CD4-positive, alpha-beta T cell (primary cell): ENCODE measurements around the gene TMEM150A. TPM values are rescaled to one million over a fixed set of nuclear protein-coding genes. Genes with fewer than 3 reads are reported as not detected.

Experiments
- ATAC-seq: fragments of 200-7000 bp; cut with Tn5 transposase; one replicate; pipeline ENCODE4 v1.10.0; 2022; ENCODE audit warnings: mild to moderate bottlenecking; ENCODE audit not compliant: poor library complexity
- CTCF ChIA-PET: fragments of 350-600 bp; sonication (Branson Sonifier 250); formaldehyde crosslinking; loops from one replicate; lab custom pipeline; 2021; ENCODE audit warnings: antibody characterized with exemption, inconsistent platforms; lab: Charles Lee
- POLR2A ChIA-PET: fragments of 350-600 bp; sonication (Branson Sonifier 250); formaldehyde crosslinking; loops from one replicate; lab custom pipeline; 2021; ENCODE audit warnings: antibody characterized with exemption, inconsistent platforms; lab: Charles Lee
- DNase-seq, 14 experiments: peaks; one replicate each; pipeline ENCODE4 v3.0.0-alpha.2; 2013 to 2020; ENCODE audit warnings: mixed read lengths in 2 of 14
- H3K27ac ChIP-seq, 2 donors: one replicate each; pipeline versions ENCODE4 v1.5.1 to v1.7.0; 2013; ENCODE audit warnings: low read length in 2 of 2, low read depth in 1 of 2, mild to moderate bottlenecking in 1 of 2
- H3K27me3 ChIP-seq, 2 experiments: 1 replicate in 1 of 2; 2 replicates in 1 of 2; pipeline versions ENCODE4 v1.6.1 to v1.7.0; 2013; ENCODE audit warnings: low read length in 2 of 2, control low read depth in 1 of 2, mild to moderate bottlenecking in 1 of 2, moderate library complexity in 1 of 2; ENCODE audit not compliant: insufficient read depth in 2 of 2, control insufficient read depth in 1 of 2
- H3K36me3 ChIP-seq: one replicate; pipeline ENCODE4 v1.6.1; 2013; ENCODE audit warnings: low read length, control low read depth; ENCODE audit not compliant: insufficient read depth
- H3K4me1 ChIP-seq: one replicate; pipeline ENCODE4 v1.6.1; 2013; ENCODE audit warnings: low read length, control low read depth; ENCODE audit not compliant: insufficient read depth
- H3K4me3 ChIP-seq: one replicate; pipeline ENCODE4 v1.5.1; 2013; ENCODE audit warnings: mild to moderate bottlenecking, low read length, moderate library complexity
- H3K9me3 ChIP-seq, 2 experiments: 1 replicate in 1 of 2; 2 replicates in 1 of 2; pipeline versions ENCODE4 v1.6.1 to v1.7.0; 2013; ENCODE audit warnings: low read length in 2 of 2, mild to moderate bottlenecking in 2 of 2, control low read depth in 1 of 2, moderate library complexity in 1 of 2; ENCODE audit not compliant: control insufficient read depth in 1 of 2, insufficient read depth in 1 of 2
- H3K27ac Mint-ChIP-seq: one replicate; pipeline ENCODE4 v1.8.0; 2020; ENCODE audit warnings: mixed read lengths
- H3K27me3 Mint-ChIP-seq: one replicate; pipeline ENCODE4 v1.8.0; 2021; ENCODE audit warnings: mixed read lengths
- H3K36me3 Mint-ChIP-seq: one replicate; pipeline ENCODE4 v1.8.0; 2021; ENCODE audit warnings: low read depth, mixed read lengths
- H3K4me1 Mint-ChIP-seq: one replicate; pipeline ENCODE4 v1.8.0; 2021; ENCODE audit warnings: low read depth, mixed read lengths
- H3K4me3 Mint-ChIP-seq: one replicate; pipeline ENCODE4 v1.8.0; 2020; ENCODE audit warnings: mild to moderate bottlenecking, mixed read lengths
- H3K9me3 Mint-ChIP-seq: one replicate; pipeline ENCODE4 v1.8.0; 2020; ENCODE audit warnings: mixed read lengths
- intact Hi-C, 2 experiments: fragments of 100-400 bp; cut with DNase I in 1 of 2; cut with micrococcal nuclease in 1 of 2; formaldehyde crosslinking; loops; one replicate each; pipeline versions ENCODE4 v1.15.1 to v1.9.0; 2023 to 2025; cut with DNase I, micrococcal nuclease
- total RNA-seq, 174 experiments: library from RNA in 2 of 174; stranded (reverse) in 2 of 174; gene quantifications; one replicate each; pipeline ENCODE4 v1.2.3 and lab custom pipeline; 2021 to 2026
- TF ChIP-seq, protein P1 (sequence below): fragments of 200-600 bp; IDR thresholded peaks from one replicate; pipeline ENCODE4 v1.8.0; 2022; ENCODE audit warnings: antibody characterized with exemption, mild to moderate bottlenecking

TMEM150A gene
- total RNA-seq, 2 experiments from 2014 or later, result 6.6 to 7.0 TPM

DNA sequence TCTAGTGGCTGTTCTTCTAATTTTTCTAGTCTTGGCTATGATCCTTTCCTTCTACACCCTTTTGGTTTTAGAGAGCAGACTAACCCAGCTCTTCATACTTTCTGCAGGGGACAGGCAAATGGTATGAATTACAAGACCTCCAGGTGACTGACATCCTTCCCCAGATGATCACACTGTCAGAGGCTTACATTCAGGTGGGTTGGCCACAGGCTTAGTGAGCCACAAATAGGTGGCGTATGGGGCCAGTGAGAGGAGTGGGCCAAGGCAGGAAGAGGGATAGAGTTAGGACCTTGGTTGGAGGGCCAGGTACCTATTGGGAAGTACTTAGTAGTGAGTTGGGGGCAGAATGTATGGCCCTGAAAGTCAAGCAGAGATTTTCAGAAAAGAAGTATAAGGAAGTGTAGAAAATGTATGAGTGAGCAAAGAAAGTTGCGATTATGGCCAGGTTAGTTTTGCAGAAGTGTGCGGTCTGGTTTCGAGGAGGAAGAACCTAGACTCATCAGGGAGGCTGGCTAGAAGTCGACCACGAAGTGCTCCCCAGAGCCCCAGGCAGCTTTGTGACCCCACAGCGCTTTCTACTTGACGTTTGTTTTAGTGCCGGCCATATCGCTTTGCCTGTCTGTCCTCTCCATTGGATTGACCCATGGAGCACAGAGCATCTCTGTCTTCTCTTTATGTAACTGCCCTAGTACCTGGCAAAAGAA, 45.5 kb upstream of the TMEM150A start:
- Mint-ChIP-seq H3K27me3 (no peaks in the 10 kb centered on the region), H3K4me3 (no peak overlapping the region), H3K4me1 (no peaks in the 10 kb centered on the region), H3K36me3 (peaks cover 94% of the 10 kb centered on the region), H3K9me3 (no peaks in the 10 kb centered on the region), H3K27ac (no peak overlapping the region)
- no peaks in the 10 kb centered on the region for H3K9me3 ChIP-seq
- TF ChIP-seq, protein P1, sequence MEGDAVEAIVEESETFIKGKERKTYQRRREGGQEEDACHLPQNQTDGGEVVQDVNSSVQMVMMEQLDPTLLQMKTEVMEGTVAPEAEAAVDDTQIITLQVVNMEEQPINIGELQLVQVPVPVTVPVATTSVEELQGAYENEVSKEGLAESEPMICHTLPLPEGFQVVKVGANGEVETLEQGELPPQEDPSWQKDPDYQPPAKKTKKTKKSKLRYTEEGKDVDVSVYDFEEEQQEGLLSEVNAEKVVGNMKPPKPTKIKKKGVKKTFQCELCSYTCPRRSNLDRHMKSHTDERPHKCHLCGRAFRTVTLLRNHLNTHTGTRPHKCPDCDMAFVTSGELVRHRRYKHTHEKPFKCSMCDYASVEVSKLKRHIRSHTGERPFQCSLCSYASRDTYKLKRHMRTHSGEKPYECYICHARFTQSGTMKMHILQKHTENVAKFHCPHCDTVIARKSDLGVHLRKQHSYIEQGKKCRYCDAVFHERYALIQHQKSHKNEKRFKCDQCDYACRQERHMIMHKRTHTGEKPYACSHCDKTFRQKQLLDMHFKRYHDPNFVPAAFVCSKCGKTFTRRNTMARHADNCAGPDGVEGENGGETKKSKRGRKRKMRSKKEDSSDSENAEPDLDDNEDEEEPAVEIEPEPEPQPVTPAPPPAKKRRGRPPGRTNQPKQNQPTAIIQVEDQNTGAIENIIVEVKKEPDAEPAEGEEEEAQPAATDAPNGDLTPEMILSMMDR, result no peak
- no peak overlapping the region for H3K27ac ChIP-seq
- H3K4me1 ChIP-seq, result no peaks in the 10 kb centered on the region
- ChIA-PET CTCF (interaction anchor here (2.0 kb wide), 1 partner anchor 11 kb away, joined by 7 read pairs; no protein-coding TSS in a partner anchor), POLR2A (no interaction called here)
- H3K4me3 ChIP-seq, result no peak overlapping the region
- no peaks in the 10 kb centered on the region for H3K27me3 ChIP-seq
- intact Hi-C loops, result no loop called here
- H3K36me3 ChIP-seq, result peaks cover 86% of the 10 kb centered on the region
- ATAC-seq, result no peak
- peak in 2 of 14 experiments; percentile 15 to 21 for DNase-seq

GRCh38 chr2:85646166-85646565, 43.7 kb upstream of the TMEM150A start:
- no peak overlapping the region for H3K4me3 Mint-ChIP-seq
- intact Hi-C loops, result no loop called here

DNA sequence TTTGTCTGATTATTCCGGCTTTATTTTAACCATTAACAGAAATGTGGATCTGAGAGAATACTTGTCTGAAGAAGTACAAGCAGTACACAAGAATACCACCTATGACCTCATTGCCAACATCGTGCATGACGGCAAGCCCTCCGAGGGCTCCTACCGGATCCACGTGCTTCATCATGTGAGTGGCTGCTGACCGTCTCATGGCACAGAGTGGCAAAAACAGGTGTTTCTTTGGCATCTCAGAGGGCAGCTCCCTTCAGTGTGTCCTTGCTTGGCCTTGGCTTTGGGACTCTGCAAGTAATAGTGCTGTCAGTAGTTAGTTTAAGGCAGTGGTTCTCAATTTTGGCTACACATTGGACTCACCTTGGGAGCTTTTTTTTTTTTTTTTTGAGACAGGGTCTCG, 42.4 kb upstream of the TMEM150A start:
- peaks cover 96% of the 10 kb centered on the region for H3K36me3 ChIP-seq
- Mint-ChIP-seq H3K27me3 (no peaks in the 10 kb centered on the region), H3K9me3 (no peaks in the 10 kb centered on the region), H3K4me3 (no peak overlapping the region), H3K27ac (no peak overlapping the region), H3K36me3 (peaks cover 99% of the 10 kb centered on the region), H3K4me1 (peaks cover 6% of the 10 kb centered on the region)
- H3K27me3 ChIP-seq, result no peaks in the 10 kb centered on the region
- CTCF ChIA-PET, result interaction anchor here (1.5 kb wide), 1 partner anchor 8 kb away, joined by 4 read pairs; no protein-coding TSS in a partner anchor
- POLR2A ChIA-PET, result no interaction called here
- H3K4me3 ChIP-seq, result no peak overlapping the region
- intact Hi-C loops, result no loop called here
- no peaks in the 10 kb centered on the region for H3K9me3 ChIP-seq
- DNase-seq, result no peak
- TF ChIP-seq, protein P1, result no peak
- H3K27ac ChIP-seq, result no peak overlapping the region
- no peak for ATAC-seq
- H3K4me1 ChIP-seq, result no peaks in the 10 kb centered on the region

More at GRCh38 chr2:85646166-85646565, 43.7 kb upstream of the TMEM150A start:
- Mint-ChIP-seq H3K4me1 (peaks cover 6% of the 10 kb centered on the region), H3K36me3 (peaks cover 95% of the 10 kb centered on the region), H3K27me3 (no peaks in the 10 kb centered on the region), H3K9me3 (no peaks in the 10 kb centered on the region), H3K27ac (no peak overlapping the region)
- CTCF ChIA-PET, result interaction anchor here (1.0 to 1.5 kb wide), 2 partner anchors 9 to 94 kb away, joined by 3 to 4 read pairs; no protein-coding TSS in a partner anchor
- TF ChIP-seq, protein P1, result no peak
- POLR2A ChIA-PET, result no interaction called here
- no peak overlapping the region for H3K4me3 ChIP-seq
- no peaks in the 10 kb centered on the region for H3K9me3 ChIP-seq
- DNase-seq (no peak), ATAC-seq (no peak)
- no peaks in the 10 kb centered on the region for H3K27me3 ChIP-seq
- H3K36me3 ChIP-seq, result peaks cover 90% of the 10 kb centered on the region
- H3K4me1 ChIP-seq, result no peaks in the 10 kb centered on the region
- H3K27ac ChIP-seq, result no peak overlapping the region
